ENCODE data around the gene ADGRG3.

DNA sequence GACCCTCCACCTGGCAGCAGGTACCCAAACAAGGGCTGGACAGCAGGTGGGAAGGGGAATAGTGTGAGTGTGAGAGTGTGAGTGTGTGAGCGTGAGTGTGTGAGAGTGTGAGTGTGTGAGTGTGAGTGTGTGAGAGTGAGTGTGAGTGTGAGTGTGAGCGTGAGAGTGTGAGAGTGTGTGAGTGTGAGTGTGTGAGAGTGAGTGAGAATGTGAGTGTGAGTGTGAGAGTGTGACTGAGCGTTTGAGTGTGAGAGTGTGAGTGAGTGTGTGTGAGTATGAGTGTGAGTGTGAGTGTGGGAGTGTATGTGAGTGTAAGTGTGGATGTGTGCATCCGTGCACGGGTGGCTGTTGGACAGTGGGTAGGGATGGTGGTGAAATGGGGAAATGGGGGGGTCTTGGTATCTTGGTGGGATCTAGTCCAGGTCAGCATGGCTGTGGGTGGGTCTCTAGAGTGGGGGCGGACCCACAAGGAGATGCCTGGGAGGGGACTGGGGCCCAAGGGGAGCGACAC lies 39.3 kb upstream of the ADGRG3 start:
- TF ChIP-seq, protein P1, sequence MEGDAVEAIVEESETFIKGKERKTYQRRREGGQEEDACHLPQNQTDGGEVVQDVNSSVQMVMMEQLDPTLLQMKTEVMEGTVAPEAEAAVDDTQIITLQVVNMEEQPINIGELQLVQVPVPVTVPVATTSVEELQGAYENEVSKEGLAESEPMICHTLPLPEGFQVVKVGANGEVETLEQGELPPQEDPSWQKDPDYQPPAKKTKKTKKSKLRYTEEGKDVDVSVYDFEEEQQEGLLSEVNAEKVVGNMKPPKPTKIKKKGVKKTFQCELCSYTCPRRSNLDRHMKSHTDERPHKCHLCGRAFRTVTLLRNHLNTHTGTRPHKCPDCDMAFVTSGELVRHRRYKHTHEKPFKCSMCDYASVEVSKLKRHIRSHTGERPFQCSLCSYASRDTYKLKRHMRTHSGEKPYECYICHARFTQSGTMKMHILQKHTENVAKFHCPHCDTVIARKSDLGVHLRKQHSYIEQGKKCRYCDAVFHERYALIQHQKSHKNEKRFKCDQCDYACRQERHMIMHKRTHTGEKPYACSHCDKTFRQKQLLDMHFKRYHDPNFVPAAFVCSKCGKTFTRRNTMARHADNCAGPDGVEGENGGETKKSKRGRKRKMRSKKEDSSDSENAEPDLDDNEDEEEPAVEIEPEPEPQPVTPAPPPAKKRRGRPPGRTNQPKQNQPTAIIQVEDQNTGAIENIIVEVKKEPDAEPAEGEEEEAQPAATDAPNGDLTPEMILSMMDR (IDR thresholded peaks at IDR 0.05; ENCODE audit: insufficient read depth, low read depth, low read length), result no peak
- no peak for TF ChIP-seq EZH2 (IDR thresholded peaks at IDR 0.05; ENCODE audit: insufficient read depth, low read length)
